CD4-positive, alpha-beta T cell treated with Interleukin-15 for 4 hours (primary cell): ENCODE measurements around the gene MFNG.

ENCODE experiments used
- DNase-seq: peaks from one replicate; pipeline ENCODE4 v3.0.0-alpha.2; 2020; ENCODE audit warnings: low spot score

MFNG gene

DNA sequence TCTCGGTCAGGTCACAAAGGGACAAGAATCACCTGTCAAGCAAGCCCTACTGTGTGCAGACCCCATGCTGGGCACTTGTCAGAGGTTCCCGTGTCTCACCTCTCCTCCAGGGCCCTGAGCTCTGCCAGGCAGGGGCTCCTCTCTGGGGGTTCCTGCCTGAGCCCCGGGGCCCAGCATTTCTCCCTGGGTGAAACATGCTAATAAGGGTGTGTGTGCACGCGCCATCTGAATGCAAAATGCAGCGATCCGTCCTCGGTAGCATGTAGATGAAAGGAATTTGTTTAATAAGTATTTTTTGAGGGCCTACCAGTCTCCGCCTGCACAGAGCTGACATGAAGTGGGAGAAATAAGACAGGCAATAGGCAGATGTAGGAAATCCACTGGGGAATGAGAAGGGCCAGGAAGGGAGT lies 64.7 kb downstream of the MFNG start:
- DNase-seq: no peak

GRCh38 chr22:37420686-37421467 lies 65.3 kb downstream of the MFNG start:
- DNase-seq: no peak

DNA sequence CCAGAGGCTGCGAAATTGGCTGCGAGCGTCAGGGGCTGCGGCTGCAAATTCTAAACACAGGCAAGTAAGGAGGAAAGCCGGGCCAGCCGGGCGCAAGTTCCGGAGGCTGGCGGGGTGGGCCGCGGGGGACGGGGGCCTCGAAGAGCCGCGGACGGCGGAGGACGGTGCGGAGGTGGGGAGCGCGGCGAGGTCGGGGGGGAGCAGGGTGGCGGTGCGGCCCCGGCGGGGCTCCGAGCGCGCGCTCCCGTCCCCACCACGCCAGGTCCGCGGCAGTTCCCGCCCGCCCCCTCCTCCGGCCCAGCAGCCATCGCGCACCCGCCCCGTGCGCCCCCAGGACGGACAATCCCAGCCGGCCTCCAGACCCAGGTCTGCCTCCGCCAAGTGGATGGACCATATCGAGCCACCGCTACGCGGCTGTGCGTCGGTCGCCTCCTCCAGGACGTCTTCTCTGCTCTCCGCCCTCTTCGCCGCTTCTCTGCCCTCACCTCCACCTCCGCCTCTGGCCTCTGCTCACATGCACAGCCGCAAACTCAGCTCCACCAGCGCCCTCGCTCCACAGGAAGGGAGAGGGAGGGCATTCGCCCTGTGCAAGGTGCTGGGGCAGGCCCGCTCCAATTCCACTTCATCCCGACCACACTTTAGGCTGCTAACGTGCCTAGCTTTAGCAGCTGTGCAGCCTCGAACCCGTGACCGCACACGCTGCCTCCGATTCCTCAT lies 66.1 kb downstream of the MFNG start:
- no peak for DNase-seq

DNA sequence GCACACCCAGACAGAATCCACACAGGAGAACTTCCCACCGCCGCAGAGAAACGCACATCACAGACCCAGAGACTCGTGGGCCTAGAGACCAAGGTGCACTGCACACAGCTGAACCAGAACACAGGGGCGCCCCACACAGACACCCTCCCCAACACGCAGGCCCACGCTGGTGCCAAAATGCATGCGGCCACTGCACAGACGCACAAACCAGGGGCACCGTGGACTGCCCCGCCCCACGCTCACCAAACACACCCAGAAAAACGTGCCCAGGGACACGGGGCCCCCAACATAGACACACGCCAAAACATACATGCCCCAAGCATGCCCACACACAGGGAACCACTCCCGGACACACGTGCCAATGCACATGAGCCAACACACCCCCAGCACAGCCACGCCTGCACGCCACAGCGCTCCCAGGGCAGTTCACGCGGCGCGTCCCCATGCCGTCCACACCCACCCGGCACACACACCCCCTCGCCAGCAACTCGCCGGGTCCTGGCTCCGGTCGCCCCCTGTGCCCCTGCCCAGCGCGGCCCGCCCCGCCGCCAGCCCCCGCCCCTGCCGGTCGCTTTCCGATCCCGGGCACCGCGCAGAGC lies 66.7 kb downstream of the MFNG start:
- no peak for DNase-seq
